ENCODE results near the gene PNPLA5.
A peak's percentile ranks its signal among the peaks of the same experiment; 100 is the strongest.

Gene PNPLA5

GRCh38 chr22:43901976-43902643, 10.3 kb upstream of the PNPLA5 start:
- DNase-seq: no peak

- DNase-seq: no peak
These were observed 8.4 kb upstream of the PNPLA5 start for GRCh38 chr22:43900206-43900605.

- peak; percentile 35 for DNase-seq
These were observed 6.0 kb upstream of the PNPLA5 start for GRCh38 chr22:43897751-43898261.

GRCh38 chr22:43895986-43896645, 4.3 kb upstream of the PNPLA5 start:
- no peak for DNase-seq

GRCh38 chr22:43894122-43894521, 2.3 kb upstream of the PNPLA5 start:
- DNase-seq: no peak

- DNase-seq: no peak
These were observed 1.5 kb upstream of the PNPLA5 start for GRCh38 chr22:43893266-43893665.

GRCh38 chr22:43892183-43892894, 526 bp upstream of the PNPLA5 start:
- DNase-seq: no peak

- no peak for DNase-seq
These were observed 897 bp downstream of the PNPLA5 start for GRCh38 chr22:43890901-43891331.

- DNase-seq: no peak
These were observed 2.0 kb downstream of the PNPLA5 start for GRCh38 chr22:43889860-43890253.

GRCh38 chr22:43889201-43889859, 2.5 kb downstream of the PNPLA5 start:
- DNase-seq: no peak

GRCh38 chr22:43888740-43889139, 3.1 kb downstream of the PNPLA5 start:
- DNase-seq: no peak

GRCh38 chr22:43887391-43887790, 4.4 kb downstream of the PNPLA5 start:
- no peak for DNase-seq

- no peak for DNase-seq
These were observed 5.6 kb downstream of the PNPLA5 start for GRCh38 chr22:43886231-43886630.

GRCh38 chr22:43885786-43886185, 6.0 kb downstream of the PNPLA5 start:
- no peak for DNase-seq

GRCh38 chr22:43885319-43885671, 6.5 kb downstream of the PNPLA5 start:
- no peak for DNase-seq

- DNase-seq: peak; percentile 62
These were observed 7.1 kb downstream of the PNPLA5 start for GRCh38 chr22:43884600-43885318.

- DNase-seq: no peak
These were observed 7.9 kb downstream of the PNPLA5 start for GRCh38 chr22:43883719-43884415.

- peak; percentile 71 for DNase-seq
These were observed 8.7 kb downstream of the PNPLA5 start for GRCh38 chr22:43883012-43883661.

GRCh38 chr22:43882122-43882767, 9.6 kb downstream of the PNPLA5 start:
- DNase-seq: no peak

- no peak for DNase-seq
These were observed 10.4 kb downstream of the PNPLA5 start for GRCh38 chr22:43881091-43882061.

Measured in activated CD4-positive, alpha-beta T cell treated with anti-CD3 and anti-CD28 coated beads, Interleukin-10, Interleukin-2, amounts not matched to agents 100 ng/mL and 50 ng/mL, durations not matched to agents 16 hours and 8 hours (primary cell).